Bone marrow (tissue), 2 donors: ENCODE data around the gene PMEPA1.

ENCODE experiments used
- DNase-seq, 2 donors: peaks; one replicate each; lab custom pipeline; 2025; lab: John Stamatoyannopoulos, UW

The PMEPA1 gene

DNA sequence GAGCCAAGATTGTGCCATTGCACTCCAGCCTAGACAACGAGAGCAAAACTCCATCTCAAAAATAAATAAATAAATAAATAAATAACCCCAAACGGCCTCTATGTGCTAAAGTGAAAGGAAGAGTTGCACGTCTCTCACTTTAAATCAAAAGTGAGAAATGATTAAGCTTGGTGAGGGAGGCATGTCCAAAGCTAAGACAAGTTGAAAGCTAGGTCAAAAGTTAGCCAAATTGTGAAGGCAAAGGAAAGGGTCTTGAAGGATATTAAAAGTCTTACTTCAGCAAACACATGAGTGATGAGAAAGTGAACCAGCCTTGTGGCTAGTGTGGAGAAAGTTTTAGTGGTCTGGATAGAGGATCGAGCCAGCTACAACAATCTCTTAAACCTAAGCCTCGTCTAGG, 103.9 kb downstream of the PMEPA1 start:
- DNase-seq, result no peak

DNA sequence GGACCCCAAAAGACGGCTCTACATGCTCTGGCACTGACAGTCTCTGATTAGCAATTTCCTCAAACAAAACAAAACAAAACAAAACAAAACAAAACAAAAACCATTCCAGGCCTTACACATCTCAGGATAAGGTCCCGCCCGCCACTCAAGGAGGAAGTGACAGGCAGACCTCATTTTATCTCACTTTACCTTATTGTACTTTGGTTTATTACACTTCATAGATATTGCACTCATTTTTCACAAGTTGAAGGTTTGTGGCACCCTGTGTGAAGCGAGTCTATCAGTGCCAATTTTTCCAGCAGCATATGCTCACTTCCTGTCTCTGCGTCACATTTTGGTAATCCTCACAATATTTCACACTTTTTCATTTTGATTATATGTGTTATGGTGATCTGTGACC, 104.8 kb downstream of the PMEPA1 start:
- DNase-seq, result no peak

DNA sequence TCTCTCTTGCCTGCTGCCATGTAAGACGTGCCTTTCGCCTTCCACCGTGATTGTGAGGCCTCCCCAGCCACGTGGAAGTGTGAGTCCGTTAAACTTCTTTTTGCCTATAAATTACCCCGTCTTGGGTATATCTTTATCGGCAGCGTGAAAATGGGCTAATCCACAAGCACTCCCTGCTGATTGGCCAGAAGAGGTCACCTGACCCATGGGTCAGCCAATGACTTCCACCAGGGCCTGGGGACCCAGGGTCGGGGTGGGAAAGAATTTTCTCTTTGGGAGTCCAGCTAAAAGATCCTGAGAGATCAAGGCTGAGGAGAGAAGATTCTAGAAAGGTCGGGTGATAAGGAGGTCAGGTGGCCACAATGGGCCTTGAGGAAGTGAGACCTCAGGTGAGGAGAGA, 106.7 kb downstream of the PMEPA1 start:
- DNase-seq, result no peak

DNA sequence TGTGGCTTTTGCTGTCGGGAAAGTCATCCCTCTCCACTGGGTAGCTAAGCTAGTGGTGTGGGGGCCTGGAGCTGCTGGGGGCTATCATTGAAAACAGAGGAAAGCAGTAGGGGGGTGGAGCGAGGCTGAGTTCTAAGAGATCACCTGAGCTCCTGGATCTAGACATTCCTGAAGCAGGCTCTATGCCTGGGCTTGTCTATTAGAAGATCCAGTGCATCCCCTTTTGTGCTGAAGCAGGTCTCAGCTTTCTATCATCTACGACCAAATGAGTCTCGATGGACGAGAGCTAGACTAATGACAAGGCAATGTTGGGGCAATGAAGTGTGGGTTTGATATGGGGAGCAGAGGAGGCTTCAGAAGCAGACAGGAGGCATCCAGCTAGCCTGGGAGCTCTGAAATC, 108.1 kb downstream of the PMEPA1 start:
- DNase-seq, result no peak

DNA sequence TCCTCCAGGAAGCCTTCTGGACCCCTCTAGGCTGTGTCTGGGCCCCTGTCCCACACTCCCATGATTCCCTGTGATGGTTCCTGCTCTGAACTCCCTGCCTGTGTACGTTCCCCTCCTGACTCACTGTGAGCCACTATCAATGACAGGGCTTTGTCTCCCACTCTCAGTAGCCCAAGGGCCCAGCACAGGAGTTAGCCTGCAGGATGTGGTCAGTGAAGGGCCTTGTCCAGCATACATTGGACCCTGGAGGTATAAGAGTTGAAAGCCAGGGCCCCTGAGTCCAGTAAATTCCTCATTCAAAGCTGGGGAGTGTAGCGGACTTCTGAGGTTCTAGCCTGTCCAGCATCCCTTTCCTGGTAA, 108.6 kb downstream of the PMEPA1 start:
- DNase-seq, result no peak

DNA sequence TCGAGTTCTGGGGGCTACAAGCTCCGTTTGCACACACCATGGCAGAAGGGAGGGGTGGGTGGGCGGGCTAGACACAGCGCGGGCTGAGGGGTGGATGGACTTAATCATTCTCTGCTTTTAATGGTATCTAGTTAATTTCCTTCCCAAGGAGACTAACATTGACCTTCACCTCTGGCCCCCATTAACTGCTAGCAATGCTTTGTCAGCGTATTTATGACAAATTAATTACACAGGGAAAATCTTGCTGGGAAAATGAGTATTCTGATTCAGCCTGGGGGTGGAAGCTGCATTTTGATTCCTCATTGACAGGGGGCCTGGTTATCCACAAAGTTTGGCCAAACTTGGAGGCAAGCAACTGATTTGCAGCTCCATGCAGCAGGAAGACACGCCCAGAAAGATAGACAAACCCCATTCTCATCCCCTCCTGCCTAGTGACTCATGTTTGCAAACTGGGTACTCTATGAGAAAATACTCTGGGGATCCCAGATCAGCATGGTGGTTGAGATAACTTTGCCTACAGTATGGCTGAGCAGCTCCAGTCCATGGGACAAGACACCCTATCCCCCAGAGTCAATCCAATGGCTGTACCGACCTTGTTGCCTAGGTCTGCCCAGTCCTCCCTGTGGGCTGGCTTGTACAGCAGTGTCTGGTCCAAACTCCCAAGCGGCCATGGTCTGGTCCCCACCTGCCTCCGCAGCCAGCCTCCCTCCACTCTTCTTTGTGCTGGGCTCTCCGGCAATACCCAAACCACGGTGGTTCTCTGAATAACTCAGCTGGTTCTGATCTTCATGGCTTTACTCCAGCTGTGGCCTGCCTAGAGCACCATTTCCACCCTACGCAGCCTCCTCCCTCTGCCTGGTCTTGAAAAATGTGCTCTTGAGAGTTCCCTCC, 109.2 kb downstream of the PMEPA1 start:
- no peak for DNase-seq

DNA sequence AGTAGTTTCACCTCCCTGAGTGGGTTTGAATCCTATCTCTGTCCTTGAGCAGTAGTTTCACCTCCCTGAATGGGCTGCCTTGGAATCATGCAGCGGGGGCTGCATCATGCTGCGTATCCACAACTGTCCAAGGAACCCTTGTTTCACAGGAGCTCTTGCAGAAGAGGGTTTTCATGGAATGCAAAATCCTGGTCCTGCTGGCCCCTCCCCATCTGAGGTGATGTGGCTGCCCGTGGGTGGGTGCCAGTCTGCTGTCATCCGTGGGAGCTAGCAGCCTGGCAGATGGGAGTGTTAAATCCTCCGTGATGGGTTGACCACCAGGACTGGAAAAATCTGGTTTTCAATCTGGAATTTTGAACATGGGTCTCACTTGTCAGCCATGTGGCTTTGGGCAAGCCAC, 111.3 kb downstream of the PMEPA1 start:
- no peak for DNase-seq
